HepG2 (cell line): ENCODE measurements around the gene PCIF1. TPM values are rescaled to one million over a fixed set of nuclear protein-coding genes. Genes with fewer than 3 reads are reported as not detected.

Experiments used
- CBX1 ChIP-seq: IDR thresholded peaks from one replicate; pipeline ENCODE4 v1.6.1; 2016; ENCODE audit warnings: antibody characterized with exemption, low read depth
- HNRNPK ChIP-seq: fragments of 200-400 bp; formaldehyde crosslinking; IDR thresholded peaks from 2 replicates; pipeline ENCODE4 v1.6.1; 2018; ENCODE audit warnings: low read length, low read depth, moderate library complexity, mild to moderate bottlenecking; ENCODE audit not compliant: poor library complexity, severe bottlenecking
- KDM3A ChIP-seq: IDR thresholded peaks from 2 replicates; pipeline ENCODE4 v1.6.1; 2018; ENCODE audit warnings: low read depth, missing compliant biosample characterization
- KDM5A ChIP-seq: fragments of 200-600 bp; sonication (generic); IDR thresholded peaks from 2 replicates; pipeline ENCODE4 v1.7.0; 2018; ENCODE audit warnings: antibody characterized with exemption, mild to moderate bottlenecking, low read length, borderline replicate concordance
- KMT2A ChIP-seq: sonication (generic); formaldehyde crosslinking; IDR thresholded peaks from 2 replicates; pipeline ENCODE4 v1.4.0; 2020; ENCODE audit warnings: missing genetic modification reagents
- NFE2L1 ChIP-seq: sonication (generic); formaldehyde crosslinking; IDR thresholded peaks from 2 replicates; pipeline ENCODE4 v1.4.0; 2020; ENCODE audit warnings: missing genetic modification reagents, mild to moderate bottlenecking, borderline replicate concordance
- NR1H2 ChIP-seq: sonication (generic); formaldehyde crosslinking; IDR thresholded peaks from 2 replicates; pipeline ENCODE4 v1.8.1; 2022; ENCODE audit warnings: low read depth, missing genetic modification reagents, borderline replicate concordance
- RFX1 ChIP-seq: fragments of 450-650 bp; IDR thresholded peaks from 2 replicates; pipeline ENCODE4 v1.6.1; 2017
- RFX5 ChIP-seq: IDR thresholded peaks from 2 replicates; pipeline ENCODE4 v1.6.1; 2011; ENCODE audit warnings: low read depth, low read length, improper control_type of control experiment
- SALL2 ChIP-seq: sonication (generic); formaldehyde crosslinking; IDR thresholded peaks from 2 replicates; pipeline ENCODE4 v1.8.1; 2023; ENCODE audit warnings: mild to moderate bottlenecking, missing genetic modification reagents, inconsistent platforms
- SRSF9 ChIP-seq: fragments of 200-400 bp; formaldehyde crosslinking; IDR thresholded peaks from 2 replicates; pipeline ENCODE4 v1.6.1; 2018; ENCODE audit warnings: borderline replicate concordance, mild to moderate bottlenecking, low read depth, low read length; ENCODE audit not compliant: insufficient read depth, poor library complexity, severe bottlenecking
- TCF7L2 ChIP-seq: IDR thresholded peaks from 2 replicates; pipeline ENCODE4 v1.6.1; 2011; ENCODE audit warnings: mild to moderate bottlenecking, low read depth, low read length, moderate library complexity
- TIGD3 ChIP-seq: sonication (generic); formaldehyde crosslinking; IDR thresholded peaks from 2 replicates; pipeline ENCODE4 v1.5.1; 2020; ENCODE audit warnings: mild to moderate bottlenecking, missing genetic modification reagents, borderline replicate concordance
- ZBTB14 ChIP-seq: sonication (generic); formaldehyde crosslinking; IDR thresholded peaks from 2 replicates; pipeline ENCODE4 v1.4.0; 2020; ENCODE audit warnings: missing genetic modification reagents
- ZBTB26 ChIP-seq: IDR thresholded peaks from 2 replicates; pipeline ENCODE4 v1.6.1; 2016; ENCODE audit warnings: missing compliant biosample characterization, missing genetic modification reagents, borderline replicate concordance
- ZNF124 ChIP-seq: sonication (generic); formaldehyde crosslinking; IDR thresholded peaks from 2 replicates; pipeline ENCODE4 v1.4.0; 2020; ENCODE audit warnings: missing genetic modification reagents
- ZNF549 ChIP-seq: sonication (generic); formaldehyde crosslinking; IDR thresholded peaks from 2 replicates; pipeline ENCODE4 v1.5.0; 2020; ENCODE audit warnings: missing genetic modification reagents
- ZNF558 ChIP-seq: sonication (generic); formaldehyde crosslinking; IDR thresholded peaks from 2 replicates; pipeline ENCODE4 v1.9.0; 2022; ENCODE audit warnings: mild to moderate bottlenecking, missing genetic modification reagents, borderline replicate concordance
- ZNF619 ChIP-seq: sonication (generic); formaldehyde crosslinking; IDR thresholded peaks from 2 replicates; pipeline ENCODE4 v1.4.0; 2020; ENCODE audit warnings: mild to moderate bottlenecking, missing genetic modification reagents
- polyA plus RNA-seq, 8 experiments: library from polyadenylated mRNA; depleted of rRNA in 3 of 8; stranded (reverse) in 7 of 8; unstranded in 1 of 8; fragments of >200 nt; fragmentation: Illumina TruSeq in 4 of 8; extraction: Trizol in 4 of 8; gene quantifications; 2 replicates each; pipeline versions ENCODE4 v1.2.1 to v1.2.3, GENCODE V29; 2011 to 2016; ENCODE audit warnings: low read depth in 4 of 8, missing spikeins in 1 of 8, mixed read lengths in 1 of 8; ENCODE audit not compliant: insufficient read depth in 1 of 8
- total RNA-seq, 5 experiments: library from RNA; depleted of rRNA; stranded (reverse); fragments of >200 nt; fragmentation: Illumina TruSeq; extraction: Trizol; gene quantifications; 2 replicates each; pipeline ENCODE4 v1.2.3, GENCODE V29; 2016; ENCODE audit warnings: low read depth in 1 of 5
- TF ChIP-seq, protein P1 (sequence below): sonication (generic); formaldehyde crosslinking; IDR thresholded peaks from 2 replicates; pipeline ENCODE4 v1.4.0; 2020; ENCODE audit warnings: missing genetic modification reagents; ENCODE audit errors: not compliant biosample characterization
- TF ChIP-seq, protein P2 (sequence below): sonication (generic); formaldehyde crosslinking; IDR thresholded peaks from 2 replicates; pipeline ENCODE4 v1.4.0; 2020; ENCODE audit warnings: missing genetic modification reagents

Gene PCIF1
- total and polyA plus RNA-seq, 2 of the 13 experiments (the other 11 are each of a cell fraction or from before 2014, with no cell fraction given), result 20.9 to 24.4 TPM

DNA sequence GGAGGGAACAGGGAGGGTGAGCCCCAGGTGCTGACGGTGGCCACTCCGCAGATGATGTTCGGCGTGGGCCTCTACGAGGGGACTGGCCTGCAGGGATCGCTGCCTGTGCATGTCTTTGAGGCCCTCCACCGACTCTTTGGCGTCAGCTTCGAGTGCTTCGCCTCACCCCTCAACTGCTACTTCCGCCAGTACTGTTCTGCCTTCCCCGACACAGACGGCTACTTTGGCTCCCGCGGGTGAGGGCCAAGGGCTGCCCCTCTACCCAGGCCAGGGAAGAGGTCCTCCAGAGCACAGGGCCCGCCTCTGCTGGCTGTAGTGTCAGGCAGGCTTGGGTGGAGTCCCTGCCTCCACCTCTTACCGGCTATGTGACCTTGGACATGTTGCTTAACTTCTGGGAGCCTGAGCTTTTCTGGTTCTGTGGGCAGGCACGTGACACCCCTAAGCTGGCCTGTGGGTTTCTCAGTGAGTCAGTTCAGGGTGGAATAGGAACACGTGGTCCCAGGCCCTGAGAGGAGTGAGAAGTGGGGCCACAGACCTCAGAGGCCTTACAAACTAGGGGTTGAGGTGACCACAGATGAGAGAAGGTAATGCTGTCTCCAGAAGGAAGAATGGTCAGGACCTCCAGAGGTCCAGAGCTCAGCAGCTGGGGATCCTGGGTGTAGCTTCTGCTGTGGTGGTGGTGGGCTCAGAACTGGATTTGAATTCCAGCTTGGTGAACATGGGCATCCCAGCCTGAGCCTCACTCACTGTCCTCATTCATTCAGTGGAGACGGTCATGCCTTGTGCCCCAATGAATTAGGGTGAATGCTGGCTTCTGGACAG lies 11.9 kb downstream of the PCIF1 start (continued):
- no peak for TF ChIP-seq ZNF549 (CRISPR knock-in tag)
- peak; percentile 96; the same call in 1 of the 2 replicates for TF ChIP-seq ZNF558 (CRISPR knock-in tag)
- TF ChIP-seq RFX1, result no peak
- TF ChIP-seq KDM5A, result no peak; the same call in 1 of the 2 replicates
- TF ChIP-seq KMT2A (CRISPR knock-in tag), result no peak; the same call in 1 of the 2 replicates
- TF ChIP-seq NFE2L1 (CRISPR knock-in tag), result no peak
- peak; percentile 92; the same call in 1 of the 2 replicates for TF ChIP-seq SALL2 (CRISPR knock-in tag)
- TF ChIP-seq ZBTB14 (CRISPR knock-in tag), result peak; percentile 55
- peak; percentile 87 for TF ChIP-seq ZNF124
- TF ChIP-seq ZNF619 (CRISPR knock-in tag), result peak; percentile 31; the same call in 1 of the 2 replicates
- TF ChIP-seq, protein P1, sequence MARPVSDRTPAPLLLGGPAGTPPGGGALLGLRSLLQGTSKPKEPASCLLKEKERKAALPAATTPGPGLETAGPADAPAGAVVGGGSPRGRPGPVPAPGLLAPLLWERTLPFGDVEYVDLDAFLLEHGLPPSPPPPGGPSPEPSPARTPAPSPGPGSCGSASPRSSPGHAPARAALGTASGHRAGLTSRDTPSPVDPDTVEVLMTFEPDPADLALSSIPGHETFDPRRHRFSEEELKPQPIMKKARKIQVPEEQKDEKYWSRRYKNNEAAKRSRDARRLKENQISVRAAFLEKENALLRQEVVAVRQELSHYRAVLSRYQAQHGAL, result no peak
- no peak for TF ChIP-seq CBX1
- TF ChIP-seq, protein P2, sequence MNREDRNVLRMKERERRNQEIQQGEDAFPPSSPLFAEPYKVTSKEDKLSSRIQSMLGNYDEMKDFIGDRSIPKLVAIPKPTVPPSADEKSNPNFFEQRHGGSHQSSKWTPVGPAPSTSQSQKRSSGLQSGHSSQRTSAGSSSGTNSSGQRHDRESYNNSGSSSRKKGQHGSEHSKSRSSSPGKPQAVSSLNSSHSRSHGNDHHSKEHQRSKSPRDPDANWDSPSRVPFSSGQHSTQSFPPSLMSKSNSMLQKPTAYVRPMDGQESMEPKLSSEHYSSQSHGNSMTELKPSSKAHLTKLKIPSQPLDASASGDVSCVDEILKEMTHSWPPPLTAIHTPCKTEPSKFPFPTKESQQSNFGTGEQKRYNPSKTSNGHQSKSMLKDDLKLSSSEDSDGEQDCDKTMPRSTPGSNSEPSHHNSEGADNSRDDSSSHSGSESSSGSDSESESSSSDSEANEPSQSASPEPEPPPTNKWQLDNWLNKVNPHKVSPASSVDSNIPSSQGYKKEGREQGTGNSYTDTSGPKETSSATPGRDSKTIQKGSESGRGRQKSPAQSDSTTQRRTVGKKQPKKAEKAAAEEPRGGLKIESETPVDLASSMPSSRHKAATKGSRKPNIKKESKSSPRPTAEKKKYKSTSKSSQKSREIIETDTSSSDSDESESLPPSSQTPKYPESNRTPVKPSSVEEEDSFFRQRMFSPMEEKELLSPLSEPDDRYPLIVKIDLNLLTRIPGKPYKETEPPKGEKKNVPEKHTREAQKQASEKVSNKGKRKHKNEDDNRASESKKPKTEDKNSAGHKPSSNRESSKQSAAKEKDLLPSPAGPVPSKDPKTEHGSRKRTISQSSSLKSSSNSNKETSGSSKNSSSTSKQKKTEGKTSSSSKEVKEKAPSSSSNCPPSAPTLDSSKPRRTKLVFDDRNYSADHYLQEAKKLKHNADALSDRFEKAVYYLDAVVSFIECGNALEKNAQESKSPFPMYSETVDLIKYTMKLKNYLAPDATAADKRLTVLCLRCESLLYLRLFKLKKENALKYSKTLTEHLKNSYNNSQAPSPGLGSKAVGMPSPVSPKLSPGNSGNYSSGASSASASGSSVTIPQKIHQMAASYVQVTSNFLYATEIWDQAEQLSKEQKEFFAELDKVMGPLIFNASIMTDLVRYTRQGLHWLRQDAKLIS (CRISPR knock-in tag), result no peak
- no peak for TF ChIP-seq HNRNPK
- TF ChIP-seq RFX5, result no peak; the same call in 1 of the 2 replicates
- TF ChIP-seq SRSF9, result no peak
- no peak for TF ChIP-seq NR1H2 (CRISPR knock-in tag)
- TF ChIP-seq KDM3A (CRISPR knock-in tag), result peak; percentile 85; the same call in 1 of the 2 replicates
- TF ChIP-seq TIGD3 (CRISPR knock-in tag), result no peak
- peak; percentile 97 for TF ChIP-seq ZBTB26 (CRISPR knock-in tag)
- no peak for TF ChIP-seq TCF7L2
